H4 (cell line): Measurements from ENCODE around the gene ELF1. TPM values are rescaled to one million over a fixed set of nuclear protein-coding genes. Genes with fewer than 3 reads are reported as not detected.

Experiments
- DNase-seq: peaks from one replicate; pipeline ENCODE4 v3.0.0-alpha.2; 2015; ENCODE audit warnings: low spot score
- total RNA-seq: library from RNA; depleted of rRNA; stranded (reverse); fragments of >200 nt; shearing (Covaris generic); gene quantifications from 2 replicates; pipeline ENCODE4 v1.2.3, GENCODE V29; 2014; rRNA removed

Gene ELF1
- total RNA-seq, result 17.3 and 18.1 TPM in 2 replicates

GRCh38 chr13:41019011-41019487 lies at the start of gene ELF1:
Gene ELF1 (minus strand): TSS chr13:41019316. CDS start chr13:40982054, 37,262 bp downstream.
- DNase-seq, result peak; percentile 75

DNA sequence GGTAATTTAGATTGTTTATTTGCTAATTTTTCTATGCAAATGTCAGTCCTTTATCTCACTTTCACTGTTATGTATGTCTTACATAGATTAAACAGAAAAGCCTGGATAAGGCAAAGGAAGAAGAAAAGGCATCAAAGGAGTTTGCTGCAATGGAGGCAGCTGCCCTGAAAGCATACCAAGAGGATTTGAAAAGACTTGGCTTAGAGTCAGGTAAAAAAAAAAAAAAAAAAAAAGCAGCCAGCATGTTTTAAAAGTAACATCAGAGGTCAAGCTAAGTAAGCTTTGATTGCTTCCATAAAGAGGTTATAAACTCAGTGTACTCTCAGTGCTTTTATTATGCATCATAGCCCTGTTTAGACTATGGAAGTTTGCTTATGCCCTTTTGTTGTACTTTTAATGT lies 46.0 kb upstream of the ELF1 start:
- DNase-seq, result no peak

GRCh38 chr13:41064493-41064892 lies 45.4 kb upstream of the ELF1 start:
- no peak for DNase-seq

DNA sequence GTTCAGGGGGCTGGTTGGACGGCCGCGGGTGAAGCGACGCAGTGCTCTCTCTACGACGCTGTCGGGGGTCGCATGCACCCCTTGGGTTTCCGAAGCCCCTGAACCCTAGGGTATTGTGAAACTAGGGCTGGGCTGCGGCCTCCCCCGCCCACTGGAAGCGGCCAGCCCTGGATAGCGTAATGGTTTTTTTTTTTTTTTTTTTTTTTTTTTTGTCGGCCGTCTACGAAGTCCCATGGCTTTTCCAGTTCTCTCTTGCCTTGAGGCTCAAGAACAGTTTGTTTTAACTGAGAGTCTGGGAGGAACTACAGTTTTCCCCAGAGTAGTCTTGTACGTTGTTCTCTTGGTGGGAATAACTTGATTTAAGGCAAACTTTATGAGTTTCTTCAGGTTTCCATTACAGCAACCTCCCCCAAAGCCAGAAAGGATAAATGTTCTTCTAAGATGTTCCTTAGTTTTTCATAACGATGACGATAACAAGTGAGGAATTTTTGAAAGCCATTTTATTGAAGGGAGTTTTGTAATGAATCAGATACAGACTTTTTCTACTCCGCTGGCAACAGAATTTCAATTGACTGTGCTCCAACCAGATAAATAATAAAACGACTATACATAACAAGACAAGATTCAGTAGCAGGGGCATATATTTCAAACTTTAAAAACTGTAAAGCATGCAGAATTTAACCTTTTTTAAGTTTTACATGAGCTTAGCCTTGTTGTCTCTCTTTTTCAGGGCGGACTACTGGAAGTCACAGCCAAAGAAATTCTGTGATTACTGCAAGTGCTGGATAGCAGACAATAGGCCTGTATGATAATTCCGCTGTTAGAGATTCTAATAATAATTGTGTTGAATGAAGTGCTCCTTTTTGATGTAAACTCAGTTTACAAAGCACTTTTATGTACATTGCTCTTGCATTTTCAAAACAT lies 43.1 kb upstream of the ELF1 start:
- DNase-seq, result peak; percentile 34

DNA sequence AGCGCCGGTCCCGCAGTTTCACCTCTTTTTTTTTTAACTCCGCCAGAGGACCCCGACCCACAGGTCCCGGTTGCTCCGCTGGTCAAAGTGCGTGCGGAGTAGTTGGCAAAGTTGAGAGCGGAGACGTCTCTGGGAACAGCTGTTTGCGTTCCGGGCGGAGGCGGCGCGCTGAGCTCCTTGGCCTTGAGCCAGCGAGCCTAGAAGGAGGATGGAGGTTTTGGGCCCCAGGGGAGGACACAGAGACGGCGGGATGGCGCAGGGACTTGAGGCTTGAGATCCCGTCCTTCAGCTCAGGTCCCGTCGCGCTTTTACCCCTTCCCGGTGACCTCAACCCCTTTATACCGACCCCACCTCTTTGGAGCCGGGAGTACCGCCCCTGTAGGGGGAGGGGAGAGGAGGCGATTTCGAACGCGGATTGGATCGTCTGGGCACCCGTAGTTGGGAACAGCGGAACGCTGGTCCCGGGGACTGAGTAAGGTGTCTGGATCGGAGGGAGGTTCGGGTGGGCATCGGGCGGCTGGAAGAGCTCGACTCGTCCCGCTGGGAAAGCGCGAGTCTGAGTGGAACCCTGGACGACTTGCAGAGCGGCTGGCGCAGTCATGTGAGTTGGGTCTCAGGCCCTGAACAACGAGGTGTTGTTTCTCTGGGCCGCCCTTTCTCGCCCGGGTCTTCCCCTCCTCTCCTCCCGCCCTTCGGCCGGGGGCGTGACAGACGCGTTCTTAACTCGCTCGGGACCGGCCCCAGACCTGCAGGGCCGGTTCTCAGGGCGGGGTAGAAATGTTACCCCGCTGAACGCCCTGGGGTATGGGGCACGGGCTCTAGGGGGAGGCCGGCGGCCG lies 42.2 kb upstream of the ELF1 start, which contains the start of gene WBP4:
WBP4 (plus strand) TSS at position 435 of the 839 bp plus-strand sequence; CDS start at position 600, 165 bp downstream.
- DNase-seq, result peak; percentile 85

DNA sequence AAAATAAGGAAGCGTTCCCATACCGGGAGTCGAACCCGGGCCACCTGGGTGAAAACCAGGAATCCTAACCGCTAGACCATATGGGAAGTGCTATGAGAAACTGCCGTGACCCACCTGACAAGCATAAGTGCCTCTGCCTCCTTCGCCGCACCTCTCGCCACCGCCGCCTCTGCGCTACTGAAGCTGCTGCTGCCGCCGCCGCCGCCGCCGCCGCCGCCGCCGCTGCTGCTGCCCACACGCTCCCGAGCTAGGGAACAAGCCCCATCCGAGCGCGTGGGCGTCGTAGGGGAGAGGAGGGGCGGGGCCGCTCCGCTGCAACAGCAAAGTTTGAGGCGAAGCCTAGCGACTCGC lies 41.6 kb upstream of the ELF1 start:
- peak; percentile 75 for DNase-seq

DNA sequence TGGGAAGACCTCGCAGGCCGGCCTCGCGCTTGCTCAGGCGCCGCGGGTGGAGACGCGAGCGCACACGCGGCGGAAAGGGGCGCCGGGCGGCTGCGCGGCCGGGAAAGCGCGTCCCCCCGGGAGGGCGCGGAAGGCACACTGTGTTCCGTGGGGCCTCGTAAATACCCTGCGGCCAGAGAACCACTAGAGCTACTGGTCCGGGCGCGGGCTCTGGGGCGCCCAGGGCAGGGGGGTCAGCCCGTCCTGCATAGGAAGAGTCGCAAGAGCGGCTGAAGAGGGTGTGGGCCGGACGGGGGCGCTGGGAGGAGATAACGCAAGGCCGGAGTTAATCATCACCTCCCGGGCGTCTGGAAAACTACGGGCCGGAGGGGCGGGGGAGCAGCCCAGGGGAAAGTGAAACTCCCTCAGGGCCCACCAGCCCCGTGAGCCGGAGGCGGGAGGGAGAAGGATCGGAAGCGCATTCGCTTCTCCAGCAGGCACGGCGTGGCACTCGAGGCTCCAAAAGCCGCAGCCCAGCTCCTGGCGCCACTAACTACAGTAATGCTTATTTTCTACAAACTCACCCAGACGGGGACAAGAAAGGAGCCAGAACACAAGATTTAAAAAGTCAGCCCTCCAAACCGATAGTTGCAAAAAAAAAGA lies 41.1 kb upstream of the ELF1 start:
- peak; percentile 64 for DNase-seq

DNA sequence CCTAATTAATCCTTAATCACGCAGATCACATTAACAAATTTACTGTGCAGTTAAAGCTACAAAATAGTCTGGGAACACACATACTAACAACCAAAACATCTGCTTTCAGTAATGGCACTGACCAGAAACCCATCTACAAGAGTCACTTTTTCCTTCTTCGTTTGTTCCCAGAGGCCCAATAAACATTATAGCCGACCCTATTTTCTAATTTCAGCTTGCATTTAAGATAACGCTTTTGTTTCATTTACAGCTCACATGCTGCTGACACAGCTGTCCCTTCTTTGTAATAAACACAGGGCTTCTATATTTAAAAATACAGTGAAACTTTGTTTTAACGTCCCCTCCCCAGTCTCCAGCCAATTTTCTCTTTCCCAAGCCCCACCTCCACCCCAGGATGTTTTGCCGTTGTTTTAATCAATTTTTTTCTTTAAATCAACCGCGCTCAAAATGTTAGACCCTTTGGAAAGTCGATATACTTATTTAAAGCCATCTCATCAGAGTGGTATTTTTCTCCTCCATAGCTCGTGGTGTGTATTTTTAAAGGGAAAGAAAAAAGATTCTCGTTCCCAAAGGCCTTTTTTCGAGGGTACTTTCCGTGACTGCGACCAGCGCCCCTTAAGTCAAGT lies 40.5 kb upstream of the ELF1 start:
- no peak for DNase-seq

DNA sequence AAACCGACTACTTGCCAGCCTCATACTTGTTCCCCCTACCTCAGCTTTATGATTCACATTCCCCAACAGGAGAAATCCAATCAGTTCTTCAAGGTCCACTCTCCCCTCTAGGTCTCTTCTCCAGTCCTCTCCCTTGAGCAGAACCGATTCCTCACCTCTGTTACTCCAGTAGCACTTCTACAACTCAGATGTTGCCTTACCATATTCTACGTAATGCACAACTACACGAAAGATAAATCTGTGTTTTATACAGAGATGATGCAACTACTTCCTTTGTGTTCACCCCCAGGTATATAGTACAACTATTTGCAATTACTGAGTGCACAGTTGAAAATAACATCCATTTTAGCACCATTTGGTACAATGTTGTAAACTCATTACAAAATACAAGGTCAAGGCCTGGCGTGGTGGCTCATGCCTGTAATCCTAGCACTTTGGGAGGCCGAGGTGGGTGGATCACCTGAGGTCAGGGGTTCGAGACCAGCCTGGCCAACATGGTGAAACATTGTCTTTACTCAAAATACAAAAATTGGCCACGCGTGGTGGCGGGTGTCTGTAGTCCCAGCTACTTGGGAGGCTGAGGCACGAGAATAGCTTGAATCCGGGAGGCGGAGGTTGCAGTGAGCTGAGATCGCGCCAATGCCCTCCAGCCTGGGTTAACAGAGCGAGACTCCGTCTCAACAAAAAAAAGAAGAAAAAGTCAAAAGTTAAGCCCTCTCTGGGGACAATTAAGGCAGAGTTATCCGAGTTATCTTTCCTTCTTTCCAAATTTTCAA lies 39.4 kb upstream of the ELF1 start:
- no peak for DNase-seq

DNA sequence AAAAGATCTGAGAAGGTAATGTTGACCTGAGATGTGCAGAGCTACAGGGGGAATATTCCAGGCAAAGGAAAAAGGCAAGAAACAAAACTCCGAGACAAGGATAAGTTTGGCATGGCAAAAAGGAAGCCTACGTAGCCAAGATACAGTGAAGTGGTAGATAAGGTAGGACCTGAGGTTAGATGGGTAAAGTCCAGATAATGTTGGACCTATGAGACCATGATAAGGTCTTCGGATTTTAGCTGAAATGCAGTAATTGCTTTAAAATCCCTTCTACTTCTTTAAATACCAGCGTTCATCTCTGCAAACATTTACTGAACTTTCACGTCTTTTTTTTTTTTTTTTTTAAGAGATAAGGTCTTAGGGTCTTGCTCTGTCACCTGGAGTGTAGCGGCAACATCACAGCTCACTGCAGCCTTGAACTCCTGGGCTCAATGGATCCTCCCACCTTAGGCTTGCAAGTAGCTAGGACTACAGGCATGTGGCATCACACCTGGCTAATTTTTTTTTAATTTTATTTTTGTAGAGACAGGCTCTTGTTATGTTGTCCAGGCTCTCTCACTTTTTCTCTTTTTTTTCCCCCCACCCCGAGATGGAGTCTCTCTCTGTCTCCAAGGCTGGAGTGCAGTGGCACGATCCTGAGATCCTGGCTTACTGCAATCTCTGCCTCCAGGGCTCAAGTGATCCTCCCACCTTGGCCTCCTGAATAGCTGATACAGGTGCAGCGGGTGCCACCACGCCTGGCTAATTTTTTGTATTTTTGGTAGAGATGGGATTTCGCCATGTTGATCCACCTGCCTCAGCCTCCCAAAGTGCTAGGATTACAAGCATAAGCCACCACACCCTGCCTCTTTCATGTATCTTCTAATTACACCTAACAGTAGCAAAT lies 38.0 kb upstream of the ELF1 start:
- no peak for DNase-seq

- no peak for DNase-seq
Observed at GRCh38 chr13:41056194-41056593, 37.1 kb upstream of the ELF1 start.

DNA sequence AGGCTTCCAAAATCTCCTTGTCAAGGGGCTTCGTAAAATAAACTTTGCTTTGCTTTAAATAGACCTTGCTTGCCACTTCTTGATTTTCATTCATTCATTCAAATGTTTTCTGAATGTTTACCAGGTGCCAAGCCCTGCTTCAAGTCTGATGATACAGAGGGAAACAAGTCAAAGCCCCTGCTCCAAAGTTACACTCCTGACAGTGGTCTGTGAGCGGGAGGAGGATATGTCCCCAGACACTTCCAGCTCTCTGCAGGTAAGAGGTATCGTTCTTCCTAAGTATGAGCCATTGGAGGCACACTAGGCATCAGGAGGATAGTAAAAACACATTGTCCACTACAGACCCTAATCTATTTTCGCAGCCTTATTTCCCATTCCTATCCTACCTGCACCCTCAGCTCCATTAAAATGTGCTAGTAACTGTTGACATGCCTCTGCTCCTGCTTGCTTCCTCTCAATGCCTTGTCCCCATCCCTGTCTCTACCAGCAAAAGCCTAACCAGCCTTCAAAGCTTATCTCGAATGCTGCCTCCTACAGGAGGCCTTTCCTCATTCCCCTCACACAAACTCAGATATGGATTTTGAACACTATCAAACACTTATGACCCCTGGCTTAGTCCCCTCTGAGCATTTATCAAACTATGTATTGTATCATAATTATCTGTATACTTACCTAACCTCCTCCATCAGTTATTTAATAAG lies 36.0 kb upstream of the ELF1 start:
- peak; percentile 9 for DNase-seq

DNA sequence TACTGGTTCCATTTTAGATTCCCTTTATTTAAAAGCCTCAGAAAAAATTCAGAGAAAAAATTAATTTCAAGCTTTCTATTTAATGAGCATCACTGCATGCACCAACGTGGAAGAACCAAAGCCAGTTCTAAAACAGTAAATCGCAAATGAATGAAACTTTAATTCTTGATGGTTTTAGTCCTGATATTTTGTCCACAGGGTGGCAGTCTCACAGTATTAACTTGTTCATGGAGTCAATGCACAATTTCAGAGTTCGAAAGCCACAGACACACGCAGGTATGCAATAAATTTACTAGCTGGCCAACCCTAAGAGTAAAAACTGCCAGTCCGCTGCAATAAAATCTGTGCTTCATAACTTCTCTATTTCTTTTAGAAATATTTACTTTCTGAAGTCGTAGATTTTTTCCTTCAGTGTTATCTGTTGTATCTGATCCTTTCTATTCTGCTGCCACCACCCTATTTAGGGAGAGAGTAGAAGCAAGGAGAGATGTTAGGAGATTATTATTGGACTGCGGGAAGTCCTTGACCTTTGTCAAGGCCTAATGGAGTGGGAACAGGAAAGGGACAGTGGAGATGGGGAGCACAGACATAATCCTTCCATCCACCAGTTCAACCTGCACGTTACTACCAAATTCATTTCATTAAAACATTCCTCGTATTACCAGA lies 35.2 kb upstream of the ELF1 start:
- peak; percentile 56 for DNase-seq

- no peak for DNase-seq
Observed at GRCh38 chr13:41053384-41053826, 34.3 kb upstream of the ELF1 start.

GRCh38 chr13:41052441-41052840 lies 33.3 kb upstream of the ELF1 start:
- peak; percentile 18 for DNase-seq

DNA sequence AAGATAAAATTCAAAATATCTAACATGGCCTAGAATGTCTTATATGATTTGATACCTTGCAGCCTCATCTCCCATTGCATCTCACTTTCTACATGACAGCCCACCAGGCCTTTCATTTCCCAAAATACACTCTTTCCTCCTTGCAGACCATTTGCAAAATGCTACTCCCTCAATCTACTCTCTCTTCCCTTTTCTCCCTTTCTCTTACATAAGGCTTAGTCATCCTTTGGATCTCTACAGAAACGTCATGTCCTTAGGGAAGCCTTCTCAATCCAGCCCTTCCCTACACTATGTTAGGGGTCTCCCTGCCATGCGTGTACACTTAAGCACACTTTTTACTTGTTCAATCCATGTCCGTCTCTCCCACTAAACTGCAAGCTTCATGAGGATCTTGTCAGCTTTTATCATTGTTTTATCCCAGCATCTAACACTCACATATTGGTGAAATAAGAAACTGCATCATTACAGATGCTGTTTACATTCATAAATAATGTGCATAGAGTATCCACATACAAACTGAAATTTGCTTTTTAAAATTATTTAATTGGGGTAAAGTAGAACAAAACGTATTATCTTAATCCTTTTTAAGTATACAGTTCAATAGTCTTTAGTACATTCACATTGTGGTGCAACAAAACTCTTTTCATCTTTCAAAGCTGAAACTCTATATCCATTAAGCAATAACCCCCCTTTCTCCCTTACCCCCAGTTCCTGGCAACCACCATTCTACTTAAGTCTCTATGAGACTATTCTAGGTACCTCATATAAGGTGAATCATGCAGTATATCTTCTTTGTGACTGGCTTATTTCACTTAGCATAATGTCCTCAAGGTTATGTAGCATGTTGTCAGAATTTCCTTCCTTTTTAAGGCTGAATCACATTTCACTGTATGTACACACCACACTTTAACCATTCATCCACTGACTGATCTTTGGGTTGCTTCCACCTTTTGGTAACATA lies 30.6 kb upstream of the ELF1 start:
- DNase-seq, result no peak

GRCh38 chr13:41048640-41049039 lies 29.5 kb upstream of the ELF1 start:
- DNase-seq, result no peak
